HG02642 (cell line): ENCODE measurements around the gene HOXA4.

ENCODE experiments used
- ATAC-seq: cut with Tn5 transposase; IDR thresholded peaks from one replicate; pipeline ENCODE4 v1.9.1; 2021; ENCODE audit warnings: mild to moderate bottlenecking; ENCODE audit not compliant: unreplicated experiment, poor library complexity

Gene HOXA4

DNA sequence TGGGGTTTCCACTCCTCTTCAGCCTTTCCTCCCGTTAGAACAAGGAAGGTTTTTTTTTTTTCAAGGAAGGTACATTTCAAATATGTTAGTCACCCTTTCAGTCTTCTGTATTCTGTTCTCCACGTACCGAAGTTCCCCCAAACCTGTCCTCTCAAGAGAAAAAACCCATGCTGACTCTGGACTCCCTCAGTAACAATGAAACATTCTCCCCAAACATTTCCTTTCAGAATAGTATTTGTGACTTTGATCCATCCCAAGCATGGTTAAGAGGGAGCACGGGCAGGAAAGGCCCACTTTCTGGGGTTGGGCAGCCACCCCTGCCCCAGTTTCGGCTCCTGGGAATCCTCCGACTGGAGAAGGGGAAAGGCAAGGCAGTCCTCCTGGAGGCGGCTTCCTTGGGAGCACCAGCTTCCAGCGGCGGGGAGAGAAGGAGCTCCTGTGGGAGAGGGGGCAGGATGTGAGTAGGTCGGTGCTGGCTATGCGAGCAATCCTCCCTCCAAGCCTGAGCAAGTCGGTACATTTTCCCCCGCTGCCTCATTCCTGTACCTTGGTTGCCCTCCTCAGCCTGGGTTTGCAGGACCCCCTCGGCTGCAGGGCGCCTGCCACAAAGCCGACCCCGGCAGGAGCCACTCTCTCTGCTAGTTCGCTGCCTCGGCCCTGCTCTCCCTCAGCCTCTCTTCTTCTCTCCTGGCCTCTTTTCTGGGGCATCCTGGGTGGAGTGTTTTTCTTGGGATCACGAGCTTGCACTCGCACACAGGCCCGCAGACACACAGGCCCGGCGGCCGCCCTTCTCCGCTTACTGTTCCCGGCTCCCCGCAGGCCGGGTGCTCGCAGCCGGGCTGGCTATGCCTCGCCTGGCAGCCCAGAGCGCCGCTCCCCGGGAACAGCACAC is 32.6 kb downstream of the HOXA4 start:
- ATAC-seq = no peak

- no peak for ATAC-seq
These were observed 33.6 kb downstream of the HOXA4 start for GRCh38 chr7:27096768-27097514.

- peak; percentile 84 for ATAC-seq
These were observed 34.4 kb downstream of the HOXA4 start, which contains the start of gene HOXA1 for GRCh38 chr7:27095897-27096767. Gene HOXA1, minus strand, starts transcription at chr7:27096000. Its CDS starts 88 bp downstream, at chr7:27095912.

GRCh38 chr7:27095050-27095896 is 35.3 kb downstream of the HOXA4 start:
- peak; percentile 1 for ATAC-seq

GRCh38 chr7:27094304-27095049 is 36.1 kb downstream of the HOXA4 start:
- no peak for ATAC-seq

GRCh38 chr7:27093184-27093895 is 37.2 kb downstream of the HOXA4 start:
- ATAC-seq = no peak

GRCh38 chr7:27092819-27093110 is 37.8 kb downstream of the HOXA4 start:
- ATAC-seq = no peak

DNA sequence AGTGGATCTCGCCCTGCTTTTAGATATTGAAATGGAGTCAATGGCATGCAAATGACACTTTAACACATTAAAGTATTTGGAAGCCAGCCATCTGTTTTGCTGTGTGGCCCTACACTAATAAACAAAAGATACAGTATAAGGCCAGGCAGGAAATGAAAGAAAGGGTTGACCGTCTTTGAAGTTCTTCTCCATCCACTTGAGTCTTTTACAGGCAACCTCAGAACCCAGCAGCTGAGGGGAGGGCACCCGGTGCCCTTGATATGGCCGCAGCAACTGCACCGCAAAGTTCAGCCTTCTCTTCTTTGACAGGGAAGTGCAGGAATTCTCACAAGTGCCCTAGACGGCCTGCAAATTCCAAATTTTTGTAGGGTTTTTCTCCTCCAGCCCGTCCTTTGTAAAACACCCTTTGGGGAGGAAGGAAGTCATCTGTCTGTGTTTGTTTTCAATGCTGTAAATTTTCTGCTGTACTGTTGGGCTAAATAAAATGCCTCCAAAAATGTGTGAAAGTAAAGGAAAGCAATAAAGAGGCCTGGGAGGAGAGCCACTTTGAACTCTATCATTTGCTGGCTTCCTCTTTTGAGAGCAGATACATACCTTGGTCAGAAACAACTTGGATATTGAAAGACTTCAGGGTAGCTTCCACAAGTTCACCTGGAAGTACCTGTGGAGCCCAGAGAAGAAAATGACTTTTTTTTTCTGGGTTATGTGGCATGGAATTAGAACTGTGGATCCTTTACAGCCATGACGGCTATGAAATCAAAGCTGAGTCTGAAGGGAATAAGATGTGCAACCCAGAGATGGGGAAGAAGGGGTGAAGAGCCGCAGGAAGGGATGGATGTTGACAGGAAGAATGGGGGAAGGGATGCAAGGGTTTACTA is 38.4 kb downstream of the HOXA4 start:
- ATAC-seq = no peak

DNA sequence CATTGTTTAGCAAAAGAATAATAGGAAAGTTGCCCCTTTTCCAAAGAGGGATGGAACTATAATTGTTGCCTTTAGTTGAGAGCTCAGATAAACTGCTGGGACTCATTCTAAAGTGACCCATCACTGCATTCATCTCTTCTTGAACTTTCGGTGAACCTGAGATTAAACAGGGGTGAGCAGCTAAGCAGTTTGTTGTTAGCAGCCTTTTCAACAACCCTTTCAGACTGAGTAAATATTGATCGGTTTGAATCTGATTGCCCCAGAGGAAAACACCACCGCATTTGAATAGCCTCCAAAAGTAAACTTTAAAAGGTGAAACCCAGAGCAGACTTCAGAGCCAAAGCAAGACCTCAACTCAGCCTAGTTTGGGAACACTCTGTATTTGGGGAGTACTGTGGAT is 39.5 kb downstream of the HOXA4 start:
- ATAC-seq = no peak

DNA sequence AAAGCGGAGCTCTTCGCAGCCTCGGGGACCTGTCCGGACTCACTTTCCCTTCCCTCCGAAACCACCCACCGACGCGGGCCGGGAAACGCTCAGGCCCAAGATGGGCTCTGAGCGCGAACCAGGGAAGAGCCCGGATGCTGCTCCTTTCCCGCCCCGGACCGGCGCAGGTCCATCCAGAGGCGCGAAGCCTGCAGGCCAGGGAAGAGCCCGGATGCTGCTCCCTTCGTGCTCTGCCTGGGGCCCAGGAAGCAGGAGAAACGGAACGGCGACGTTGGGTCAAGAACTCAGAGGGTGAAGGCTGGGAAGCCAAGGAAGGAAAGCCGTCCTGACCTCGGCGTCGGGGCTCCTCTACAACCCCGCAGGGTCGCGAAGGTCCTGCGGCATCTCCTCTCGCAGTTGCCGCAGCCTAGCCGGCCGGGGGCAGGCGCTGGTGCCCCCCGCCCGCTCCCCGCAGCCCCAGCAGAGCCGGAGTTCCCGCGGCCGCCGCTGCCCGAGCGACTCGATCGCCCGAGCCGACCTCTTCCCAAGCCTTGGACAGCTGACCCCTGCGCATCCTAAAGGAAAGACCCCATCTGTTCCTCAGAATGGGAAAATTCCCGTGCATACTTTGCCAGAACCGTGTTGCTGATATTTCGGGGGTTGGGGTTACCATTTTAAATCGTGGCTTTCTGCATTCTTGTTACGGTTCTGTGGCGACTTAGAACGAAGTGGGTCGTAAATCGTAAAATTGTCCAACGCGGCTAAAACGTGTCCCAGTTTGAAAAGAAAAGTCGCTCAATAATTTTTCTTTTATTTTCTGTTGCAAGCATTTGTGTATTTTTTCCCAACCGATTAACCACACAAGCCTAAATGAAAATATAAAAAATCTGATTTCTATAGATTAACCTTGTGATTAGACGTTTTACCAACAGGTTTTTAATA is 42.3 kb downstream of the HOXA4 start:
- ATAC-seq = no peak

DNA sequence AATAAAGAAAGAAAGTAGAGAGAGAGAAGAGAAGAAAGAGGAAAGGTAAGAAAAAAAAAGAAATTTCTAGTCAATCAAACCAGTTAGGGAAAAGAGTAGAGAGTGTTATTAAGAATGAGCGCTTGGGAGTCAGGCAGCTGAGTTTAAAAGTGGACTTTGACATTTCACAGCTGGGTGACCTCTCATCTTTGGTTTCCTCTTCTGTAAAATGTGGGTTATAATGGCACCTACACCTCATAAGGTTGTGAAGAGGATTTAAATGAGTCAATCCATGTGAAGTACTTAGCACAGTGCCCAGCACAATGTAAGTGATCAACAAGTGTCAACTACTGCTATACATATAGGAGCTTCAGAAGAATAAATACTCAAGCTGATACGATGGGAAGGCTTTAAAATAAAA is 46.9 kb downstream of the HOXA4 start:
- ATAC-seq = no peak

- ATAC-seq = no peak
These were observed 48.4 kb downstream of the HOXA4 start for GRCh38 chr7:27082171-27082570.

DNA sequence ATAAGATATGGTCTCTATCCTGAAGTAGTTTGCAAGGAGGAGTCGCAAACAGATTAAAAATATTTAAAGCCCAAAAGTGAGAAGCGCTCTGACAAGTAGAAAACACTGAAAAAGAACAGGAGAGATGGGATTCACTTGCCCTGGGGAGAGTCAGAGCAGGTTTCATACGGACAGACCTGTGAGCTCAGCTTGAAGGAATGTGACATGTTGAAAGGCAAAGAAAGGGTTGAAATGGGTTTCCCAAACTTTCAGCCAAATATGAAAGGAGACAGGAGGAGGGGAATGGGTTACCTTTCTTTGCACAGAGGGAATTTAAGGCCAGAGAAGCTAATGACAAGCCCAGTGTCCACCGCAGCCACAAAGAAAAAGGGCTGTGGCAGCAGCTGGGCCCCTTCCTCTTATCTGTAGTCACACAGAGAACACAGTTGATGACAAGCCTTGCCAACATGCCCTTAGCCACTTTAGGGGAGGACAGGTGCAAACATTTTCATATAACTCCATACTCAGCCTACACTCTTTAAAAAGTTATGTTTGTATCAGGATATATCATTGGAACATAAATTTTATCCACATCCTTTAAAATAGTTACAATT is 49.6 kb downstream of the HOXA4 start:
- no peak for ATAC-seq

DNA sequence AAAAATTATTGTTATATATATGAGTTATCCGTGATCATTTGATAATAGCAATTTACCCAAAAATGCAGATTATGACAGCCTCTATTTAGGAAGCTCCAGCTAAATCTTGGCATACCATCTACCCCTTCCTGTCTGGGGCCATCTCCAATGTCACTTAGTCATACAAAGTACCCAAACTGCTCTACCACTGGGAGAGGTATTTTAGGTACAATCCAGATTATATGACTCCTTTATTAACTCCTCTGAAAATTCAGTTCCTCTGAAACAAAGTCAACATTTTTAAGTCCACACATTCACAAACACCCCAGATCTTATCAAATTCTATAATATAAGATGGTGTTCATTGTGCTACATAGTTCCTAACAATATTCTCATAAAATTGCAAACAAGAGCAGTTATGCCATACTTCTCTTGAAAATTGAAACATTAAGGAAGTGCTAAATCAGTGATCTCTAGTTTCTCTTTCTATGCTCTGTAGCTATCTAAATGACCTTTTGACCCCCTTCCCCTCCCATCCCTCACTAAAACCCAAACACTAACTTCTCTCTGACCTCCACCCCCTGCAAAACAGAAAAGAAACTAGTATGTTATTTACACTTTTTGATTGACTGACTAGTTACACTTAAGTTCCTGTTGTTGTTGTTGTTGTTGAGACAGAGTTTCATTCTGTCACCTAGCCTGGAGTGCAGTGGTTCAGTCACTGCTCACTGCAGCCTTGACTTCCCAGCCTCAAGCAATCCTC is 51.2 kb downstream of the HOXA4 start:
- ATAC-seq = no peak

DNA sequence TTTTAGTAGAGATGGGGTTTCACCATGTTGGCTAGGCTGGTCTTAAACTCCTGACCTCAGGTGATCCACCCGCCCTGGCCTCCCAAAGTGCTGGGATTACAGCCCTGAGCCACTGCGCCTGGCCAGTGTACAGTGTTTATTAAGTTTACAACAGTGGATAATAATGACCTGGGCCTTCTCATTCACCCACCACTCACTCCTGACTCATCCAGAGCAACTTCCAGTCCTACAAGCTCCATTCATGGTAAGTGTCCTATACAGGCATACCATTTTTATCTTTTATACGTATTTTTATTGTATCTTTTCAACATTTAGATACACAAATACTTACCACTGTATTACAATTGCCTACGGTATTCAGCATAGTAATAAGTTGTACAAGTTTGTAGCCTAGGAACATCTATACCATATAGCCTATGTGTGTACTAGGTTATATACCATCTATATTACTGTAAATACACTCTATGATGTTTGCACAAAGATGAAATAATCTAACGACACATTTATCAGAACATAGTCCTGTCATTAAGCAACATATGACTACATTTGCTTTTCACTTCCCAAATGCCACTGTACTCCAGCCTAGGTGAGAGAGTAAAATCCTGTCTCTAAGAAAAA is 51.8 kb downstream of the HOXA4 start:
- no peak for ATAC-seq
